Karpas-422 (cell line): ENCODE results near the gene TKFC. TPM values are rescaled to one million over a fixed set of nuclear protein-coding genes. Genes with fewer than 3 reads are reported as not detected.

Experiments
- DNase-seq: peaks from one replicate; pipeline ENCODE4 v3.0.0-alpha.2; 2015
- H2AFZ ChIP-seq: fragments of 200-600 bp; sonication (generic); 2 replicates; pipeline ENCODE4 v1.6.1; 2014; ENCODE audit warnings: antibody characterized with exemption, low read length, mixed read lengths
- H3K27ac ChIP-seq: fragments of 200-600 bp; sonication (generic); 2 replicates; pipeline ENCODE4 v1.5.1; 2014; ENCODE audit warnings: mild to moderate bottlenecking, low read length, moderate library complexity
- H3K27me3 ChIP-seq: fragments of 200-600 bp; sonication (generic); 2 replicates; pipeline ENCODE4 v1.6.1; 2014; ENCODE audit warnings: low read length, mixed read lengths
- H3K36me3 ChIP-seq: fragments of 200-600 bp; sonication (generic); 2 replicates; pipeline ENCODE4 v1.6.1; 2014; ENCODE audit warnings: low read length, mixed read lengths; ENCODE audit not compliant: insufficient read depth
- H3K4me1 ChIP-seq: fragments of 200-600 bp; sonication (generic); 2 replicates; pipeline ENCODE4 v1.6.1; 2014; ENCODE audit warnings: mild to moderate bottlenecking, low read length, mixed read lengths
- H3K4me2 ChIP-seq: fragments of 200-600 bp; sonication (generic); 2 replicates; pipeline ENCODE4 v1.6.1; 2014; ENCODE audit warnings: low read length, low read depth, mild to moderate bottlenecking; ENCODE audit not compliant: poor library complexity, severe bottlenecking
- H3K4me3 ChIP-seq: fragments of 200-600 bp; sonication (generic); 2 replicates; pipeline ENCODE4 v1.5.1; 2014; ENCODE audit warnings: mild to moderate bottlenecking, antibody characterized with exemption, low read length, mixed read lengths
- H3K79me2 ChIP-seq: fragments of 200-600 bp; sonication (generic); 2 replicates; pipeline ENCODE4 v1.6.1; 2014; ENCODE audit warnings: mild to moderate bottlenecking, low read length, mixed read lengths
- H3K9ac ChIP-seq: fragments of 200-600 bp; sonication (generic); 2 replicates; pipeline ENCODE4 v1.6.0; 2014; ENCODE audit warnings: low read length
- H3K9me2 ChIP-seq: fragments of 200-600 bp; sonication (generic), shearing (Covaris generic); replicated peaks from 2 replicates; pipeline ENCODE4 v1.6.0; 2014; ENCODE audit warnings: mild to moderate bottlenecking, low read length, moderate library complexity; ENCODE audit not compliant: insufficient read depth
- H3K9me3 ChIP-seq: fragments of 300-700, 200-600 bp; sonication (generic); 2 replicates; pipeline ENCODE4 v1.6.1; 2014; ENCODE audit warnings: low read length, mixed read lengths
- H4K20me1 ChIP-seq: fragments of 200-600 bp; sonication (generic); 2 replicates; pipeline ENCODE4 v1.6.1; 2014; ENCODE audit warnings: mild to moderate bottlenecking, antibody characterized with exemption, low read length, low read depth; ENCODE audit not compliant: insufficient read depth
- total RNA-seq: library from RNA; depleted of rRNA; stranded (reverse); fragments of >200 nt; shearing (Covaris generic); gene quantifications from 2 replicates; pipeline ENCODE4 v1.2.3, GENCODE V29; 2014; ENCODE audit warnings: low replicate concordance

Gene TKFC
- total RNA-seq, 1 experiment from 2014 or later = 72.6 TPM

- Histone ChIP-seq H3K9ac (peak within 1 kb of the TSS; percentile 75), H3K9me2 (no peaks in the 10 kb centered on the region), H3K9me3 (no peaks in the 10 kb centered on the region), H3K4me2 (peak within 1 kb of the TSS; percentile 87), H3K79me2 (no peaks in the 10 kb centered on the region), H3K4me3 (peak within 1 kb of the TSS; percentile 73), H4K20me1 (no peaks in the 10 kb centered on the region), H3K36me3 (no peaks in the 10 kb centered on the region), H3K27me3 (no peaks in the 10 kb centered on the region), H3K4me1 (peaks cover 15% of the 10 kb centered on the region), H3K27ac (no peak within 1 kb of the TSS), H2AFZ (peak within 1 kb of the TSS; percentile 92)
- DNase-seq = peak; percentile 90
Observed at GRCh38 chr11:61294717-61295595, 38.1 kb upstream of the TKFC start, which contains the start of gene VWCE. Gene VWCE, minus strand, starts transcription at chr11:61295316. Its CDS starts 279 bp downstream, at chr11:61295037.

GRCh38 chr11:61295596-61295926, 37.5 kb upstream of the TKFC start:
- DNase-seq = no peak
- no peak overlapping the region for H3K4me2 ChIP-seq
- no peaks in the 10 kb centered on the region for H3K9me2 ChIP-seq
- H3K4me3 ChIP-seq = no peak overlapping the region
- H3K4me1 ChIP-seq = peaks cover 15% of the 10 kb centered on the region
- H4K20me1 ChIP-seq = no peaks in the 10 kb centered on the region
- H3K79me2 ChIP-seq = no peaks in the 10 kb centered on the region
- H3K36me3 ChIP-seq = peaks cover 5% of the 10 kb centered on the region; the same call in 1 of the 2 replicates
- no peaks in the 10 kb centered on the region for H3K27me3 ChIP-seq
- no peak overlapping the region for H2AFZ ChIP-seq
- no peak overlapping the region for H3K27ac ChIP-seq
- H3K9ac ChIP-seq = no peak overlapping the region
- no peaks in the 10 kb centered on the region for H3K9me3 ChIP-seq

GRCh38 chr11:61297341-61297740, 35.7 kb upstream of the TKFC start:
- Histone ChIP-seq H3K27me3 (no peaks in the 10 kb centered on the region), H4K20me1 (0 out of 2 replicates have a peak, but pooled peaks cover 3% of the 10 kb centered on the region), H3K36me3 (peaks cover 16% of the 10 kb centered on the region; the same call in 1 of the 2 replicates), H2AFZ (no peak overlapping the region), H3K4me3 (no peak overlapping the region), H3K9me3 (no peaks in the 10 kb centered on the region), H3K9ac (no peak overlapping the region), H3K4me1 (peaks cover 15% of the 10 kb centered on the region), H3K27ac (no peak overlapping the region), H3K9me2 (no peaks in the 10 kb centered on the region), H3K4me2 (no peak overlapping the region), H3K79me2 (no peaks in the 10 kb centered on the region)
- no peak for DNase-seq

- H3K36me3 ChIP-seq = peaks cover 20% of the 10 kb centered on the region; the same call in 1 of the 2 replicates
- H4K20me1 ChIP-seq = 0 out of 2 replicates have a peak, but pooled peaks cover 3% of the 10 kb centered on the region
- H3K4me3 ChIP-seq = no peak overlapping the region
- no peaks in the 10 kb centered on the region for H3K79me2 ChIP-seq
- H3K9me3 ChIP-seq = no peaks in the 10 kb centered on the region
- no peaks in the 10 kb centered on the region for H3K9me2 ChIP-seq
- no peak overlapping the region for H3K9ac ChIP-seq
- no peak overlapping the region for H3K27ac ChIP-seq
- H3K4me2 ChIP-seq = no peak overlapping the region
- no peaks in the 10 kb centered on the region for H3K27me3 ChIP-seq
- peaks cover 15% of the 10 kb centered on the region for H3K4me1 ChIP-seq
- H2AFZ ChIP-seq = no peak overlapping the region
- DNase-seq = no peak
Observed at GRCh38 chr11:61297746-61298145, 35.3 kb upstream of the TKFC start.

GRCh38 chr11:61298663-61299244, 34.3 kb upstream of the TKFC start:
- Histone ChIP-seq H3K4me1 (peaks cover 15% of the 10 kb centered on the region), H2AFZ (no peak overlapping the region), H4K20me1 (0 out of 2 replicates have a peak, but pooled peaks cover 3% of the 10 kb centered on the region), H3K4me3 (no peak overlapping the region), H3K27ac (no peak overlapping the region), H3K9me2 (no peaks in the 10 kb centered on the region), H3K27me3 (no peaks in the 10 kb centered on the region), H3K9ac (no peak overlapping the region), H3K79me2 (no peaks in the 10 kb centered on the region), H3K9me3 (no peaks in the 10 kb centered on the region), H3K4me2 (no peak overlapping the region), H3K36me3 (peaks cover 22% of the 10 kb centered on the region; the same call in 1 of the 2 replicates)
- no peak for DNase-seq

GRCh38 chr11:61302550-61302949, 30.5 kb upstream of the TKFC start:
- Histone ChIP-seq H3K36me3 (peaks cover 35% of the 10 kb centered on the region), H3K4me3 (no peak overlapping the region), H3K9me2 (no peaks in the 10 kb centered on the region), H3K4me2 (no peak overlapping the region), H3K9ac (no peak overlapping the region), H2AFZ (no peak overlapping the region), H3K27ac (no peak overlapping the region), H4K20me1 (0 out of 2 replicates have a peak, but pooled peaks cover 3% of the 10 kb centered on the region), H3K4me1 (no peaks in the 10 kb centered on the region), H3K79me2 (no peaks in the 10 kb centered on the region), H3K27me3 (no peaks in the 10 kb centered on the region), H3K9me3 (no peaks in the 10 kb centered on the region)
- DNase-seq = no peak

GRCh38 chr11:61303725-61304124, 29.3 kb upstream of the TKFC start:
- Histone ChIP-seq H4K20me1 (0 out of 2 replicates have a peak, but pooled peaks cover 3% of the 10 kb centered on the region), H3K9me3 (no peaks in the 10 kb centered on the region), H3K27ac (no peak overlapping the region), H3K27me3 (no peaks in the 10 kb centered on the region), H3K4me3 (no peak overlapping the region), H3K36me3 (peaks cover 42% of the 10 kb centered on the region), H3K9ac (no peak overlapping the region), H3K4me2 (no peak overlapping the region), H3K4me1 (no peaks in the 10 kb centered on the region), H2AFZ (no peak overlapping the region), H3K9me2 (no peaks in the 10 kb centered on the region), H3K79me2 (no peaks in the 10 kb centered on the region)
- DNase-seq = no peak

- no peaks in the 10 kb centered on the region for H3K79me2 ChIP-seq
- no peaks in the 10 kb centered on the region for H3K9me3 ChIP-seq
- DNase-seq = no peak
- no peak overlapping the region for H3K4me3 ChIP-seq
- H3K9me2 ChIP-seq = no peaks in the 10 kb centered on the region
- H3K9ac ChIP-seq = no peak overlapping the region
- no peak overlapping the region for H2AFZ ChIP-seq
- H3K36me3 ChIP-seq = peaks cover 50% of the 10 kb centered on the region
- no peak overlapping the region for H3K4me2 ChIP-seq
- no peaks in the 10 kb centered on the region for H3K4me1 ChIP-seq
- 0 out of 2 replicates have a peak, but pooled peaks cover 3% of the 10 kb centered on the region for H4K20me1 ChIP-seq
- no peaks in the 10 kb centered on the region for H3K27me3 ChIP-seq
- no peak overlapping the region for H3K27ac ChIP-seq
Observed at GRCh38 chr11:61305417-61305816, 27.6 kb upstream of the TKFC start.
